Caco-2 (cell line): ENCODE data around the gene ADISSP. TPM values are rescaled to one million over a fixed set of nuclear protein-coding genes. Genes with fewer than 3 reads are reported as not detected.

Source experiments
- BruUV-seq: library from RNA; stranded (reverse); fragments of 400-500 nt; replicated peaks from 2 replicates; lab custom pipeline; 2021; lab: Mats Ljungman, UMichigan
- CTCF ChIA-PET: fragments of 300-600 bp; sonication (Branson Sonifier 250); formaldehyde crosslinking; loops from one replicate; lab custom pipeline; 2022; ENCODE audit warnings: antibody characterized with exemption; lab: Charles Lee
- POLR2A ChIA-PET: fragments of 300-600 bp; sonication (Branson Sonifier 250); formaldehyde crosslinking; loops from one replicate; lab custom pipeline; 2022; ENCODE audit warnings: antibody characterized with exemption; lab: Charles Lee
- DNase-seq, 2 experiments: peaks; one replicate each; pipeline versions ENCODE4 v3.0.0 to v3.0.0-alpha.2; 2020 to 2022
- H3K27me3 ChIP-seq: replicated peaks from 2 replicates; pipeline ENCODE4 v1.6.0; 2011; ENCODE audit warnings: low read length; ENCODE audit not compliant: control insufficient read depth, insufficient read depth
- H3K36me3 ChIP-seq: 2 replicates; pipeline ENCODE4 v1.5.1; 2011; ENCODE audit warnings: low read length; ENCODE audit not compliant: control insufficient read depth, insufficient read depth
- H3K4me1 ChIP-seq: fragments of 250-450 bp; sonication (Bioruptor Pico); 2 replicates; pipeline ENCODE4 v1.5.1; 2020; ENCODE audit warnings: mild to moderate bottlenecking
- H3K4me3 ChIP-seq: 2 replicates; pipeline ENCODE4 v1.5.1; 2011; ENCODE audit warnings: low read depth, mild to moderate bottlenecking, control low read depth, low read length
- H3K9me3 ChIP-seq: fragments of 250-450 bp; sonication (Bioruptor Pico); 2 replicates; pipeline ENCODE4 v1.5.1; 2020; ENCODE audit warnings: mild to moderate bottlenecking, moderate library complexity
- H3K27ac Mint-ChIP-seq: one replicate; pipeline ENCODE4 v1.8.0; 2022; ENCODE audit warnings: mixed read lengths; ENCODE audit not compliant: unreplicated experiment
- H3K27me3 Mint-ChIP-seq: one replicate; pipeline ENCODE4 v1.8.0; 2022; ENCODE audit warnings: mixed read lengths; ENCODE audit not compliant: insufficient read depth, unreplicated experiment
- H3K36me3 Mint-ChIP-seq: one replicate; pipeline ENCODE4 v1.8.0; 2022; ENCODE audit warnings: mild to moderate bottlenecking, mixed read lengths; ENCODE audit not compliant: insufficient read depth, unreplicated experiment
- H3K4me1 Mint-ChIP-seq: one replicate; pipeline ENCODE4 v1.8.0; 2022; ENCODE audit warnings: low read depth, mixed read lengths; ENCODE audit not compliant: unreplicated experiment
- H3K4me3 Mint-ChIP-seq: one replicate; pipeline ENCODE4 v1.8.0; 2022; ENCODE audit warnings: mild to moderate bottlenecking, moderate library complexity, mixed read lengths; ENCODE audit not compliant: unreplicated experiment
- H3K9me3 Mint-ChIP-seq: one replicate; pipeline ENCODE4 v1.8.0; 2022; ENCODE audit warnings: mixed read lengths; ENCODE audit not compliant: unreplicated experiment
- intact Hi-C: fragments of 100-400 bp; cut with micrococcal nuclease; formaldehyde crosslinking; loops from one replicate; pipeline ENCODE4 v1.10.0; 2022; ENCODE audit not compliant: unreplicated experiment
- total RNA-seq: library from RNA; stranded (reverse); gene quantifications from 2 replicates; pipeline ENCODE4 v1.2.3, GENCODE V29; 2022
- TF ChIP-seq, protein P1 (sequence below), 2 experiments: fragments of 200-600 bp in 1 of 2; IDR thresholded peaks; 1 replicate in 1 of 2; 2 replicates in 1 of 2; pipeline versions ENCODE4 v1.5.1 to v1.8.0; 2011 to 2022; ENCODE audit warnings: antibody characterized with exemption in 1 of 2, control low read depth in 1 of 2, inconsistent platforms in 1 of 2, low read depth in 1 of 2, low read length in 1 of 2, mild to moderate bottlenecking in 1 of 2, moderate library complexity in 1 of 2; ENCODE audit not compliant: insufficient read depth in 1 of 2, severe bottlenecking in 1 of 2, unreplicated experiment in 1 of 2

ADISSP gene
- total RNA-seq, 1 experiment from 2014 or later: 56.1 TPM

GRCh38 chr20:3743251-3743650 is 24.3 kb downstream of the ADISSP start:
- no peaks in the 10 kb centered on the region for H3K27me3 Mint-ChIP-seq
- Histone ChIP-seq H3K27me3 (no peaks in the 10 kb centered on the region), H3K9me3 (no peaks in the 10 kb centered on the region), H3K4me1 (peaks cover 1% of the 10 kb centered on the region), H3K4me3 (no peak overlapping the region), H3K36me3 (no peaks in the 10 kb centered on the region)
- TF ChIP-seq, protein P1, sequence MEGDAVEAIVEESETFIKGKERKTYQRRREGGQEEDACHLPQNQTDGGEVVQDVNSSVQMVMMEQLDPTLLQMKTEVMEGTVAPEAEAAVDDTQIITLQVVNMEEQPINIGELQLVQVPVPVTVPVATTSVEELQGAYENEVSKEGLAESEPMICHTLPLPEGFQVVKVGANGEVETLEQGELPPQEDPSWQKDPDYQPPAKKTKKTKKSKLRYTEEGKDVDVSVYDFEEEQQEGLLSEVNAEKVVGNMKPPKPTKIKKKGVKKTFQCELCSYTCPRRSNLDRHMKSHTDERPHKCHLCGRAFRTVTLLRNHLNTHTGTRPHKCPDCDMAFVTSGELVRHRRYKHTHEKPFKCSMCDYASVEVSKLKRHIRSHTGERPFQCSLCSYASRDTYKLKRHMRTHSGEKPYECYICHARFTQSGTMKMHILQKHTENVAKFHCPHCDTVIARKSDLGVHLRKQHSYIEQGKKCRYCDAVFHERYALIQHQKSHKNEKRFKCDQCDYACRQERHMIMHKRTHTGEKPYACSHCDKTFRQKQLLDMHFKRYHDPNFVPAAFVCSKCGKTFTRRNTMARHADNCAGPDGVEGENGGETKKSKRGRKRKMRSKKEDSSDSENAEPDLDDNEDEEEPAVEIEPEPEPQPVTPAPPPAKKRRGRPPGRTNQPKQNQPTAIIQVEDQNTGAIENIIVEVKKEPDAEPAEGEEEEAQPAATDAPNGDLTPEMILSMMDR (IDR thresholded peaks at IDR 0.05; ENCODE audit: insufficient read depth in 1 of 2, low read depth in 1 of 2, low read length in 1 of 2, severe bottlenecking in 1 of 2, unreplicated experiment in 1 of 2): no peak
- peaks cover 17% of the 10 kb centered on the region for H3K4me1 Mint-ChIP-seq
- CTCF ChIA-PET: interaction anchor here (0.7 kb wide), 1 partner anchor 75 kb away, joined by 3 read pairs; no protein-coding TSS in a partner anchor
- H3K36me3 Mint-ChIP-seq: no peaks in the 10 kb centered on the region
- intact Hi-C loops: no loop called here
- no peaks in the 10 kb centered on the region for H3K9me3 Mint-ChIP-seq
- no peak overlapping the region for H3K27ac Mint-ChIP-seq
- no peak for DNase-seq
- POLR2A ChIA-PET: no interaction called here
- H3K4me3 Mint-ChIP-seq: no peak overlapping the region
- BruUV-seq: no TSS peak

DNA sequence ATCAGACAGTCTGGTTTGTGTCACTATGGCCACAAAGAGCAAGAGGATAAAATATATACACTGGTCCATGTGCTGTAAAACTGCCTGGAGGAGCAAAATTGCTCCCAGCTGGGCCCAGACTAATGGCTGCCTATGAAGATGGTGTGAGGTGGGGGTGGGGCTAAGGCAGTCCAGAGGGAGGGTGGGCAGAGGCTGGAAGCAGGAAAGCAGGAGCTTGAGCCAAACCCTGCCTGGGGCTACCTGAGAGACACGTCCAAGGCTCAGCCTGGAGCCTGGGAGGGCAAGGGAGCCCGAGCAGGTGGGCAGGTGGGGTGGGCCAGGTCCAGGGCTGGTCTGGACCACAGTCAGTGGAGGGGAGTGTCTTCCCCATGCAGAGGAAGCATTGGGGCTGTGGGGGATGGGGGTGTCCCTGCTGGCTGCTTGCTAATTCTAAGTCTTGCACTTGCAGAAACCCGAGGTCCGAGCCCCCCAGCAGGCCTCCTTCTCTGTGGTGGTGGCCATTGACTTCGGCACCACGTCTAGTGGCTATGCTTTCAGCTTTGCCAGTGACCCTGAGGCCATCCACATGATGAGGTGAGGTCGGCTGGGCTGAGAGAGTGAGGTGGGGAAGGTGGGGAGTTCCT is 25.6 kb downstream of the ADISSP start:
- Histone ChIP-seq H3K36me3 (no peaks in the 10 kb centered on the region), H3K9me3 (no peaks in the 10 kb centered on the region), H3K4me1 (peaks cover 4% of the 10 kb centered on the region), H3K4me3 (no peak overlapping the region), H3K27me3 (no peaks in the 10 kb centered on the region)
- Mint-ChIP-seq H3K27ac (no peak overlapping the region), H3K27me3 (no peaks in the 10 kb centered on the region), H3K36me3 (no peaks in the 10 kb centered on the region), H3K4me1 (peaks cover 26% of the 10 kb centered on the region), H3K9me3 (no peaks in the 10 kb centered on the region), H3K4me3 (no peak overlapping the region)
- intact Hi-C loops: no loop called here
- POLR2A ChIA-PET: no interaction called here
- CTCF ChIA-PET: interaction anchor here (1.0 kb wide), 1 partner anchor 8 kb away, joined by 5 read pairs; no protein-coding TSS in a partner anchor
- DNase-seq: no peak
- TF ChIP-seq, protein P1 (IDR thresholded peaks at IDR 0.05; ENCODE audit: insufficient read depth in 1 of 2, low read depth in 1 of 2, low read length in 1 of 2, severe bottlenecking in 1 of 2, unreplicated experiment in 1 of 2): no peak
- BruUV-seq: no TSS peak

GRCh38 chr20:3740615-3741301 is 26.8 kb downstream of the ADISSP start:
- CTCF ChIA-PET: interaction anchor here (1.0 to 1.5 kb wide), 2 partner anchors 9 kb away, joined by 5 read pairs; no protein-coding TSS in a partner anchor

More at GRCh38 chr20:3740615-3741301, 26.8 kb downstream of the ADISSP start:
- TF ChIP-seq, protein P1 (IDR thresholded peaks at IDR 0.05; ENCODE audit: insufficient read depth in 1 of 2, low read depth in 1 of 2, low read length in 1 of 2, severe bottlenecking in 1 of 2, unreplicated experiment in 1 of 2): no peak
- no peaks in the 10 kb centered on the region for H3K27me3 Mint-ChIP-seq
- no peak overlapping the region for H3K4me3 ChIP-seq
- no peak overlapping the region for H3K27ac Mint-ChIP-seq
- no peaks in the 10 kb centered on the region for H3K36me3 Mint-ChIP-seq
- no peaks in the 10 kb centered on the region for H3K27me3 ChIP-seq
- H3K9me3 Mint-ChIP-seq: no peaks in the 10 kb centered on the region
- H3K4me1 Mint-ChIP-seq: peaks cover 26% of the 10 kb centered on the region
- H3K4me3 Mint-ChIP-seq: no peak overlapping the region
- H3K9me3 ChIP-seq: no peaks in the 10 kb centered on the region
- DNase-seq: no peak
- no TSS peak for BruUV-seq
- H3K36me3 ChIP-seq: no peaks in the 10 kb centered on the region
- intact Hi-C loops: no loop called here
- H3K4me1 ChIP-seq: peaks cover 5% of the 10 kb centered on the region
- POLR2A ChIA-PET: no interaction called here
